HG02943 (cell line): ENCODE measurements around the gene ATP8B3.
"Not testable (repeated sequence)": the region's sequence is repeated elsewhere in the genome, so short reads cannot be mapped to it uniquely, and the experiment has no call there.

Experiments used
- ATAC-seq: cut with Tn5 transposase; IDR thresholded peaks from one replicate; pipeline ENCODE4 v1.9.1; 2021; ENCODE audit warnings: mild to moderate bottlenecking, low read depth, moderate library complexity; ENCODE audit not compliant: unreplicated experiment

The ATP8B3 gene

GRCh38 chr19:1805401-1806183 lies 6.5 kb downstream of the ATP8B3 start:
- no peak for ATAC-seq

DNA sequence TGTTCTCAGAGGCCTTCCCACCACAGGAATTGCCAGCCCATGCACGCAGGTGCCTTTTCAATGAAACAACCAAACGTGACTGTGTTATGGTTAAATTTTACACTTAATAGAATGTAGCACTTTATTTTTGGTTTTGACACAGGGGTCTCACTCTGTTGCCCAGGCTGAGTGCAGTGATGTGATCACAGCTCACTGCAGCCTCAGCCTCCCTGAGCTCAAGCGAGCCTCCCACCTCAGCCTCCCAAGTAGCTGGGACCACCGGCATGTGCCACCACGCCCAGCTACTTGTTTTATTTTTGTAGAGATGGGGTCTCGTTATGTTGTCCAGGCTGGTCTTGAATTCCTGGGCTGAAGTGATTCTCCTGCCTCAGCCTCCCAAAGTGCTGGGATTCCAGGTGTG lies 7.2 kb downstream of the ATP8B3 start:
- ATAC-seq = no peak

DNA sequence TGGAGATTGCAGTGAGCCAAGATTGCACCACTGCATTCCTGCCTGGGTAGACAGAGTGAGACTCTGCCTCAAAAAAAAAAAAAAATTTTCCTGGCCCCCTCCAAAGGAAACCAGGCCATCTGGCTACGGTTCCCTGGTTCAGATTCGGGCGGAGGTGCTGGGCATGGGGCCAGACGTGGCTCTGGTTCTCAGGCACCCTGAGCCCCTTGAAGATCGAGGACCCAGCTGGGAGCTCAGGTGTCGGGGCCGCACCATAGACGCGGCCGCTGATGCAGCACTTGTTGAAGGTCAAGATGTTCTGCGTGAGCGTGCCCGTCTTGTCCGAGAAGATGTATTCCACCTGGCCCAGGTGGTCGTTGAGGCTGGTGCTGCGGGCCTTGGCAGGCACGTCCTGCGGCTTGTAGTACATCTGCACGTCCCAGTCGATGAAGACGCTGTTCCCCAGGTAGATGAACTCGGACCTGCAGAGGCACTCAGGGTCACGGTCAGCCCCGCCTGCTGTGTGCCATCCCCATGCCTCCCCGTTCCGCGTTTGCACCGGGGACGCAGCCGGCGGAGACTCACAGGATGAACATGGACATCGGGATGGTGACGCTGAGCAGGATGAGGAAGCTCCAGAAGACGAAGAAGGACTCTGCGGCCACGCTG lies 12.3 kb downstream of the ATP8B3 start:
- no peak for ATAC-seq

- ATAC-seq = not testable (repeated sequence)
Observed at GRCh38 chr19:1797313-1797712, 14.8 kb downstream of the ATP8B3 start.

DNA sequence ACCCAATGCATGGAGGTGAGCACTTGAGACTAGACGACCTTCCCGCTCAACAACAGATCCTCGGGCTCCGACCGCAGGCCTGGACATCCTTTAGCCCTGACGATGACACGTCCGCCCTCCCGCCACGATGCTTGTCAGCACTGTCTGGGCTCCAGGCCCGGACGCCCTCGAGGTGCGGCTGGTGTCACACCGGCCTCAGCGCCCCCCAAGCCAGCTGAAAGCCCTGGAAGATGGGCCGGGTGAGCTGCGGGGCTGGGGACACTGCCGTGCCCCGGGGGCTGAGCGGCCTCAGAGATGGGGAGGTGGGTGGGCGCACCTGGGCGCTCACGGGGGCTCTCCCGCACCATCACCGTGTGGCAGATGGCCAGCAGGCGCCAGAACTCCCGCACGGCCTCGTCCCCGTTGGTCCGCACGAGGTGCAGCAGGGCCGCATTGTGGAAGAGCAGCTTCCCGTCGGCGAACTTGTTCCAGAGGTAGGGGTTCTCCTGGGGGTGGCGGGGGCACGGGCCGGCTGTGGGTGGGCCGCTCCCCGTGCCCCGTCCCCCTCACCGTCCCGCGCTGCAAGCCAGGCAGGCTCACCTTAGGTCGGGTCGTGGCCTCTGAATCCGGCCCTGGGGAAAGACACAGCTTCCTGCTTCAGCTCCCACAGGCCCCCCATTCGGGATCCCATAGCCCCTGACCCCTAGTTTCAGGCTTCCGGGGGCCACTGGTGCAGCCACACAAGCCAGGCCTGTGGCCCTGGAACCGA lies 15.5 kb downstream of the ATP8B3 start:
- ATAC-seq = no peak

GRCh38 chr19:1794424-1795172 lies 17.5 kb downstream of the ATP8B3 start:
- no peak for ATAC-seq

DNA sequence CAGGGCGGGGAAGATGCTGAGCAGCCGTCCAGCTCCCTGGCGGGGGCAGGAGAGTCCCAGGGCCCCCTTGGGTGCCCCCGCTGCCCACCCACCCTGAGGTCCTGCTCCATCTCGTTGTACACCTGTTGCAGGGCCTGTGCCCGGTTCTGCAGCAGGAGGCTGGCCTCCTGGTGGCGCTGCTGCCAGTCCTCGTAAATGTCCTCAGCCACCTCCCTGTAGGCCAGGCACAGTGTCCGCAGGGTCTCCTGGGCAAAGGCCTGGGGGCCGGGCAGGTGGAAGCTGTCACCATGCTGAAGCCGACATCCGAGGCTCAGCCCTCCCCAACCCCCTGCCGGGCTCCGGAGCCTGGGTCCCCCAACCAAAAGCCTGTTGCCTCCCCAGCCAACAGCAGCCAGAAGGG lies 20.2 kb downstream of the ATP8B3 start:
- no peak for ATAC-seq

DNA sequence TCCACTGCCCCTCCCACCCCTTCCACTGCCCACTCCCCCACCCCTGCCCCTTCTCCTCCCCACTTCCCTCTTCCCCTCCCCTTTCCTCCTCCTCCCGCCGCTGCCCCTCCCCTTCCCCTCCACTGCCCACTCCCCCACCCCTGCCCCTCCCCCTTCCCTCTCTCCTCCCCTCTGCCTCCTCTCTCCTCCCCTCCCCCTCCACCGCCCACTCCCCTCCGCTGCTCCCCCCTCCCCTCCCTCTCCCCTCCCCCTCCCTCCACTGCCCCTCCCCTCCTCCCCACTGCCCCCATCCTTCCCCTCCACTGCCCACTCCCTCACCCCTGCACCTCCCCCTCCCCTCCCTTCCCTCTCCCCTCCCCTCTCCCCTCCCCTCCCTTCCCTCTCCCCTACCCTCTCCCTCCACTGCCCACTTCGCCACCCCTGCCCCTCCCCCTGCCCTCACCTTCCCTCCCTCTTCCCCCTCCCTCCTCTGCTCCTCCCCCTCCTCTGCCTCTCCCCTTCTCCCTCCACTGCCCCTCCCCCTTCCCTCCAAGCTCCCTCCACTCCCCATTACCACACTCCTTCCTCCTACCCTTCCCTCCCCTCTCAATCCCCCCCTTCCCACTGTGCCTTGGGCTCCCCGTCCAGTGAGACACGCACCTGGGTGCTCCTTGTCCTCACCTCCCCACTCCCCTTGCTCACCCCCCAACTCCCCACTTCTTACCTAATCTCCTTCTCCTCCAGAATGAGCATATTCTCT lies 21.9 kb downstream of the ATP8B3 start:
- ATAC-seq = no peak

- ATAC-seq = no peak
Observed at GRCh38 chr19:1789261-1790041, 22.6 kb downstream of the ATP8B3 start.

DNA sequence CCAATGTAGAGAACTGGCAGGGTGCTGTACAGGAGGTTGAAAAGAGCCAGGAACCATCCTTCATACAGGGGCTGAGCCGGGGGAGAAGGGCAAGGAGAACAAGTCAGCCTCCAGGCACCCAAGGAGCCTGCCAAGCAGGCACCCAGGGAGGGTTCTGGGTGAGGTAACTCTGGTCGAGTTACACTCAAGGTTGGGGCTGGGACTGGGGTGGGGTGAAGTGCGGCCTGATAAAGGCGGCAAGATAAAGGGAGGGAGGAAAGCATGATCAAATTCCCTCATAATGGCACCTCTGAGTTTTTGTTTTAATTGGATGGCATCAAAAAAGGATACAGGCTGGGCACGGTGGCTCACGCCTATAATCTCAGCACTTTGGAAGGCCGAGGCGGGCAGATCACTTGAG lies 25.0 kb downstream of the ATP8B3 start:
- ATAC-seq = no peak

GRCh38 chr19:1786668-1787067 lies 25.4 kb downstream of the ATP8B3 start:
- no peak for ATAC-seq

DNA sequence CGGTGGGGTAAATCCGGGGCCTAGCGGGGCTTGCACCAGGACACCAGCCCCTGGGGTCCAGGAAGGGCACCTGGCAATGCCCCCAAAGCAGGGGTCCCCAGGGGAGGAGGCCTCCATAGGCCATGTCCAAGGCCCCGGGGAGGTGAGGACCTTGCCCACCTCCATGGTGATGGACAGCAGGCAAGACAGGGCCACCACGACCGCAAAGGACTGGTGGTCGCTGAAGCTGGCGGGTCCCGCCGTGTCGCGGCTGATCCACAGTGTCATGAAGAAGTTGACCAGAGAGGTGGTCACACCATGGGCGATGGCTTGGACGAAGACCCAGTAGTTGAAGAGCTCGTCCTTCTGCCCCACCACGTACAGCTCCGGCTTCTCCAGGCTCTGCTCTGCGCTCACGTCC lies 26.8 kb downstream of the ATP8B3 start:
- no peak for ATAC-seq

- ATAC-seq = no peak
Observed at GRCh38 chr19:1783874-1784273, 28.2 kb downstream of the ATP8B3 start.

- ATAC-seq = no peak
Observed at GRCh38 chr19:1783354-1783753, 28.7 kb downstream of the ATP8B3 start.

- no peak for ATAC-seq
Observed at GRCh38 chr19:1782521-1782920, 29.6 kb downstream of the ATP8B3 start.

DNA sequence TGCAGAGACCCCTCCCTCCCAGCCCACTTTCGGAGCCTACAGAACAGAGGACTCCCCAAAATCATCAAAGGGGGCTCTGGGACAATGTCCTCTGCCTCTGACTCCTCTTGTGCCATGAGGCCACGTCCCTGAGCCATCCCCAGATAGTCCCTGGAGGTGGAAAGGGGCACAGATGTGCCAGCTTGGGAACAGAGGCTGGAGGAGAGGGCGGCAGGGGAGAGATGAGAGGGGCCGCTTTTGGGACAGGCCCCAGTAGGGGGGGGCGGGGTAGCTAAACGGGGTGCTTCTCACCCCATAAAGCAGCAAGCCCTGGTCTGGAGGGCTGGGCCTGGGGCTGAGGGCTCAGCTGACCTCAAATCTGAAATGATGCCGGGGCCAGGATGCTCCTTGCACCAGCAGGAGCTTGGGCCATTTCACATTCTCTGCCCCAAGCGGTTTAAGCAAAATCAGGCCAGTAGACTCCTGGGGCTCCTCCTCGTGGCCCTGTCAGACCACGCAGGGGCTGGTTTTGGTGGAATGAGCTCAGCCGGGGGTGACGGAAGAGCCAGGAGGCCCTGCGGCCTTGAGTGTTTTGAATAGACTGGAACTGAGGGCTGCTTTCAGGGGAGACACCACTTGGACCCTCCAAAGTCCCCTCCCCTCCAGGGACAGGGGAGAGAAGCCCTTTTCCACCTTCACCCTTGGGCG lies 31.7 kb downstream of the ATP8B3 start:
- ATAC-seq = no peak

DNA sequence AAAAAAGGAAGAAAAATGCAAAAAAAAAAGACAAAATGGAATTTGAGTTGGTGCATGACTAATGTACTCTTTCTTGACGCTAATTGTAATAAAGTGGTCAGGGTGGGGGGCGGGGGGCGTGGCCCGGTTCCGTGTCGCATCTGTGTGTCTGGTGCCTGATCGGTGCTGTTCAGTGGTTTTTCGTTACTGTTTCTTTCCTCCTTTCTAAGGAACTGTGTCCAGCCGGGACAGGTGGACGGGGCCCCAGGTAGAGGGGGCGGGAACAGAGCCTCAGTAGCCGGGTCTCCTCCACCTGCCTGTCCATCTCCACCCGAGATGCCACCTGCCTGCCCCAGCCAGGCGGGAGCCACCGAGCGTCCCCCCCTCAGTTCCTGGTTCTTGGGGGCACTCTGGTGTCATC lies 32.5 kb downstream of the ATP8B3 start:
- no peak for ATAC-seq

DNA sequence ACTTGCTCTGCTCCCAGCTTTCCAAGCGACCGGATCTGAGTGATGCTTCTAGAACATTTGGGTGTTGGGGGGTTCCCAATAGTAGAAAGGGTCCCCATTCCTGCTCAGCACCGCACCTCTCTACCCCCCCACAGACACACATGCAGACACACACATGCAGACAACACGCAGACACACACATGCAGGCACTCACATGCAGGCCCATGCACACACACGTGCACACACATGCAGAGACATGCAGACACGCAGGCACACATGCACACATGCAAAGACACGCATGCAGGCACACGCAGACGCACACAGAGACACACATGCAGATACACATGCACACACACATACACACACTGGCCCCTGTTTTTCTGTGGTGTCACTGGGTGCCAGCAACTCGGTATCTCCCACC lies 34.9 kb downstream of the ATP8B3 start:
- no peak for ATAC-seq

- ATAC-seq = no peak
Observed at GRCh38 chr19:1776606-1777147, 35.4 kb downstream of the ATP8B3 start.
